Hepatocyte (in vitro differentiated cells): ENCODE measurements around the gene VPREB1. TPM values are rescaled to one million over a fixed set of nuclear protein-coding genes. Genes with fewer than 3 reads are reported as not detected.
A peak's percentile ranks its signal among the peaks of the same experiment; 100 is the strongest.

Source experiments
- DNase-seq: peaks from one replicate; pipeline ENCODE4 v3.0.0-alpha.2; 2016; ENCODE audit warnings: low spot score
- H2AFZ ChIP-seq: fragments of 200-600 bp; sonication (generic); 2 replicates; pipeline ENCODE4 v1.6.0; 2016; ENCODE audit warnings: antibody characterized with exemption, mild to moderate bottlenecking
- H3K27ac ChIP-seq: fragments of 200-600 bp; sonication (generic); 2 replicates; pipeline ENCODE4 v1.5.1; 2016; ENCODE audit warnings: mild to moderate bottlenecking
- H3K27me3 ChIP-seq: fragments of 200-600 bp; sonication (generic); 2 replicates; pipeline ENCODE4 v1.6.1; 2016
- H3K36me3 ChIP-seq: fragments of 200-600 bp; sonication (generic); replicated peaks from 2 replicates; pipeline ENCODE4 v1.5.1; 2016; ENCODE audit warnings: low read depth; ENCODE audit not compliant: insufficient read depth
- H3K4me1 ChIP-seq: fragments of 200-600 bp; sonication (generic); 2 replicates; pipeline ENCODE4 v1.5.1; 2016; ENCODE audit warnings: mild to moderate bottlenecking, moderate library complexity; ENCODE audit not compliant: insufficient read depth
- H3K4me2 ChIP-seq: fragments of 200-600 bp; sonication (generic); 2 replicates; pipeline ENCODE4 v1.6.0; 2016
- H3K4me3 ChIP-seq: fragments of 200-600 bp; sonication (generic); 2 replicates; pipeline ENCODE4 v1.5.1; 2016; ENCODE audit warnings: mild to moderate bottlenecking
- H3K79me2 ChIP-seq: fragments of 200-600 bp; sonication (generic); 2 replicates; pipeline ENCODE4 v1.6.0; 2017; ENCODE audit warnings: mild to moderate bottlenecking
- H3K9me2 ChIP-seq: fragments of 200-600 bp; sonication (generic); replicated peaks from 2 replicates; pipeline ENCODE4 v1.6.0; 2017; ENCODE audit warnings: mild to moderate bottlenecking; ENCODE audit not compliant: insufficient read depth
- H3K9me3 ChIP-seq: fragments of 200-600 bp; sonication (generic); 2 replicates; pipeline ENCODE4 v1.5.1; 2016; ENCODE audit warnings: low read depth, mild to moderate bottlenecking
- H4K20me1 ChIP-seq: fragments of 200-600 bp; sonication (generic); 2 replicates; pipeline ENCODE4 v1.6.0; 2016; ENCODE audit warnings: mild to moderate bottlenecking; ENCODE audit not compliant: insufficient read depth, poor library complexity, severe bottlenecking
- CTCF ChIP-seq: fragments of 200-600 bp; sonication (generic); IDR thresholded peaks from 2 replicates; pipeline ENCODE4 v1.5.1; 2016; ENCODE audit warnings: antibody characterized with exemption, mild to moderate bottlenecking; ENCODE audit not compliant: poor library complexity
- EZH2 ChIP-seq: fragments of 200-600 bp; sonication (generic); IDR thresholded peaks from 2 replicates; pipeline ENCODE4 v1.6.1; 2016; ENCODE audit warnings: antibody characterized with exemption, mild to moderate bottlenecking, borderline replicate concordance
- EZH2phosphoT487 ChIP-seq: fragments of 200-600 bp; sonication (generic); IDR thresholded peaks from one replicate; pipeline ENCODE4 v1.6.1; 2018; ENCODE audit warnings: antibody characterized with exemption, mild to moderate bottlenecking, low read depth, moderate library complexity; ENCODE audit not compliant: unreplicated experiment, severe bottlenecking
- WGBS: methylation state at CpG from one replicate; pipeline ENCODE4 v1.1.6; 2016; ENCODE audit warnings: low lambda C conversion rate; ENCODE audit errors: missing lambda C conversion rate; 5-methylcytosine and 5-hydroxymethylcytosine counted together
- polyA plus RNA-seq: library from polyadenylated mRNA; unstranded; fragments of >200 nt; fragmentation: Nextera tagmentation; extraction: Ambion mirVana; gene quantifications from 2 replicates; pipeline ENCODE4 v1.2.1, GENCODE V29; 2016
- total RNA-seq: library from RNA; depleted of rRNA; stranded (reverse); fragments of >200 nt; gene quantifications from 2 replicates; pipeline ENCODE4 v1.2.3, GENCODE V29; 2014

Gene VPREB1
- total and polyA plus RNA-seq, 2 experiments from 2014 or later, result not detected

GRCh38 chr22:22235558-22235957, 9.0 kb upstream of the VPREB1 start:
- no peaks in the 10 kb centered on the region for H4K20me1 ChIP-seq
- H3K9me3 ChIP-seq, result no peaks in the 10 kb centered on the region
- no peak overlapping the region for H3K4me2 ChIP-seq
- H2AFZ ChIP-seq, result no peak overlapping the region
- TF ChIP-seq CTCF (peak; percentile 44), EZH2phosphoT487 (no peak), EZH2 (no peak)
- no peaks in the 10 kb centered on the region for H3K36me3 ChIP-seq
- H3K4me3 ChIP-seq, result no peak overlapping the region
- H3K27me3 ChIP-seq, result peaks cover 9% of the 10 kb centered on the region
- DNase-seq, result peak; percentile 31
- WGBS, result 25% methylated on average over 2 of the region's 2 CpGs
- H3K4me1 ChIP-seq, result no peaks in the 10 kb centered on the region
- H3K27ac ChIP-seq, result no peak overlapping the region
- H3K79me2 ChIP-seq, result no peaks in the 10 kb centered on the region
- H3K9me2 ChIP-seq, result no peaks in the 10 kb centered on the region

- no peaks in the 10 kb centered on the region for H3K79me2 ChIP-seq
- H3K36me3 ChIP-seq, result no peaks in the 10 kb centered on the region
- H3K9me3 ChIP-seq, result no peaks in the 10 kb centered on the region
- no peak for DNase-seq
- no peaks in the 10 kb centered on the region for H3K4me1 ChIP-seq
- peaks cover 17% of the 10 kb centered on the region for H3K27me3 ChIP-seq
- 81% methylated on average over 4 of the region's 4 CpGs for WGBS
- H3K4me2 ChIP-seq, result no peak overlapping the region
- H3K27ac ChIP-seq, result no peak overlapping the region
- no peaks in the 10 kb centered on the region for H4K20me1 ChIP-seq
- no peak for TF ChIP-seq CTCF
- TF ChIP-seq EZH2phosphoT487, result no peak
- TF ChIP-seq EZH2, result no peak
- no peak overlapping the region for H2AFZ ChIP-seq
- H3K4me3 ChIP-seq, result no peak overlapping the region
- no peaks in the 10 kb centered on the region for H3K9me2 ChIP-seq
These were observed 7.1 kb upstream of the VPREB1 start for GRCh38 chr22:22237521-22237920.

- peaks cover 20% of the 10 kb centered on the region for H3K27me3 ChIP-seq
- no peaks in the 10 kb centered on the region for H3K79me2 ChIP-seq
- TF ChIP-seq CTCF (no peak), EZH2phosphoT487 (no peak), EZH2 (no peak)
- DNase-seq, result no peak
- no peaks in the 10 kb centered on the region for H3K4me1 ChIP-seq
- no peaks in the 10 kb centered on the region for H3K9me3 ChIP-seq
- H3K9me2 ChIP-seq, result no peaks in the 10 kb centered on the region
- no peak overlapping the region for H3K4me3 ChIP-seq
- H2AFZ ChIP-seq, result no peak overlapping the region
- H4K20me1 ChIP-seq, result no peaks in the 10 kb centered on the region
- no peak overlapping the region for H3K27ac ChIP-seq
- no peak overlapping the region for H3K4me2 ChIP-seq
- no peaks in the 10 kb centered on the region for H3K36me3 ChIP-seq
- 83% methylated on average over 13 of the region's 13 CpGs for WGBS
These were observed 5.2 kb upstream of the VPREB1 start for GRCh38 chr22:22239311-22239939.
